GM18520 (cell line): Measurements from ENCODE around the gene ZNF683.
"Not testable (repeated sequence)": the region's sequence is repeated elsewhere in the genome, so short reads cannot be mapped to it uniquely, and the experiment has no call there.

Source experiments
- ATAC-seq: cut with Tn5 transposase; IDR thresholded peaks from one replicate; pipeline ENCODE4 v1.9.1; 2021; ENCODE audit not compliant: unreplicated experiment

ZNF683 gene

DNA sequence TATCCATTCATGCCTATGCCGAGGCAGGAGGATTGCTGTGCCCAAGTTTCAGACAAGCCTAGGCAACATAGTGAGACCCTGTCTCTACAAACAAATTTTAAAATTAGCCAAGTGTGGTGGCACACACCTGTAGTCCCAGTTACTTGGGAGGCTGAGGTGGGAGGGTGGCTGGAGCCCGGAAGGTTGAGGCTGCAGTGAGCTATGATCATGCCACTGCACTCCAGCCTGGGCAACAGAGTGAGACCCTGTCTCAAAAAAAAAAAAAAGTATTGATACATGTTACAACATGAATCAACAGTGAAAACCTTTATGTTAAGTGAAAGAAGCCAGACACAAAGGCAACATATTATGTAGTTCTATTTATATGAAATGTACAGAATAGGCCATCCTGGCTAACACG is 12.5 kb upstream of the ZNF683 start:
- ATAC-seq = not testable (repeated sequence)

DNA sequence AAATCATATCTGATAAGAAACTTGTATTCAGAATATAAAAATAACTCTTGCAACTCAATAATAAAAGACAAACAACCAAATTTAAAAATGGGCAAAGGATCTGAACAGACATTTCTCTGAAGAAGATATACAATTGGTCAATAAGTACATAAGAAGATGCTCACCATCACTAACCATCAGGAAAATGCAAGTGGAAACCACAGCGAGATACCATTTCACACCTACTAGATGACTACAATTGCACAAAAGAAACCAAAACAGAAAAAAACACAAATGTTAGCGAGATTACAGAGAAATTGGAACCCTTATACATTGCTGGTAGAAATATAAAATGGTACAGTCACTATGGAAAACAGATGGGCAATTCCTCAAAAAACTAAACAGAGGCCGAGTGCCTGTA is 11.5 kb upstream of the ZNF683 start:
- ATAC-seq = no peak

DNA sequence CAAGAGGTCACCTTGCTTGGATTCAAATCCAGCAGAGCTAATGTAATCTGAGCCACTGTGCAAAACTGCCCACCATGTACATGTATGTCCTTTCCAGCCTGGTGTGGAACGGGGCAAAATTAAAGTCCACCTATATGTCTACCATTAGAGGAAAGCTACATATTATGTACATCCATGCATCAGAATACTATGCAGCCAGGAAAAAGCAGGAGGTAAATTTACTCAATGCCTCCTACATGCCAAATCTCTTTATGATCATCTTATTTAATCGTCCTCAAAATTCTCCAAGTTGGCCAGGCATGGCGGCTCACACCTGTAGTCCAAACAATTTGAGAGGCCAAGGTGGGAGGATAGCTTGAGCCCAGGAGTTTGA is 6.3 kb upstream of the ZNF683 start:
- ATAC-seq = no peak

DNA sequence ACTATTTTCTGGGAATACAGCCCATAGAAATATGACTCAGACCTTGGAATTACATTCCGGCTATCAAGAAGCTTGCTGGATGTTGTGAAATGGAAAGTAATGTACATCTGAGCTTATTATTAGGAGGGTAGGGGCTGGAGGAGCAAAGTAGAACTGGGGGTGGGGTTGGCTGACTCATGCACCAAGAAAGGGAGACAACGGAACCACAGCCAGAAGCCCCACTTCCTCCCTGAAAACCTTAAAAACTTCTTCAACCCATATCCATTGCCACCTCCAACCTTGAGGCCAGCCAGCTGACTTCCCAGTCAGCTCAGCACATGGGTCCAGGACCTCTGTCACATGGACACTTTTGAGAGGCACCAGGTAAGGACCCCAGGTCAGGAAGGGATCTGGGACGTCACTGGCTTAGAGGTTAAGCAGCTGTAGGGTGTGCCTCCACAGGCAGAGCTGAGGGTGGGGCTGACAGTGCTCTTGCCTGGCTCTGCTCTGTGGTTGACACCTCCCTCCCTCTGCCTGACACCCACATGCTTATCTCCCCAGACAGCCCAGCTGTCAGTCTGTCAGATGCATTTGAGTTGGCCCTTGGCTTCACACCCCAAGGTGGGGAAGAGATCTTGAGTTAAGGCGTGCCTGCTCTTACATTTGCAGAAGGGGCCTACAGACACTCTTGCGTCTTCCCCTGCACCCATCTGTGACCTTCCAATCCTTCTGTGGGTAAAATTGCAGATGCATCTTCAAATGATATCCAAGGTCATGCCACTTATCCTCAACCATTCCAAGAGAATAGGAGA is 5.7 kb upstream of the ZNF683 start:
- peak; percentile 94 for ATAC-seq

DNA sequence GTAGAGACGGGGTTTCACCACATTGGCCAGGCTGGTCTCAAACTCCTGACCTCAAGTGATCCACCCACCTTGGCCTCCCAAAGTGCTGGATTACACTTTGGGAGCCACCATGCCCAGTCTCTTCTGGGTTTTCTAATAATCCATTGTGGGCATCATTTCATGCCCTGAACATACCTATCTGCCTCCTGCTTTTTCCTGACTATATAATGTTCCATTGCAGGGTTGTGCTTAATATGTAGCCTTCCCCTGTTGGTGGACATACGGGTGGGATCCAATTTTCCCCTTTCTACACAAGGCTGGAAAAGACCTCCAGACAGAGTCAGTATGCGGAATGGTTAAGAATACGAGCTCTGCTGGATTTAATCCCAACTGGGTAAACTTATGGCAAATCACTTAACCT is 3.5 kb upstream of the ZNF683 start:
- ATAC-seq = no peak

DNA sequence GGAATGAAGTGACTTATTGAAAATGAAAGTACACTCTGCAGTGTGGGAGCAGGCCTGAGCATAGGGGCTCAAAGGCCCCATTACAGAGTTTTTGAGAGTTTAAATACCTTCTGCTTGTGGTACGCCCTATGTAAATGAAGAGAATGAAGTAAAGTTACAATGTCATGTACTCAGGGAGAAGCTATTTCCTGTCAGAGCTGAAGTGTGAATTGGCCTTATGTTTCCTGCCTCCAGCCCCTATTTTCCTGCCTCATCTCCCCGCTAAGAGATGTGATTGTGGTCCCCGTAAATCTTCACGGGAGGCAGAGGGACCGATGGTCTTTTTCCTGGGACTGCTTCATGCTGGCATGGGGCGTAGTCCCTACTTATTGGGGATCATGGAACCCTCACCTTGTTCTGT is 2.5 kb upstream of the ZNF683 start:
- ATAC-seq = no peak

DNA sequence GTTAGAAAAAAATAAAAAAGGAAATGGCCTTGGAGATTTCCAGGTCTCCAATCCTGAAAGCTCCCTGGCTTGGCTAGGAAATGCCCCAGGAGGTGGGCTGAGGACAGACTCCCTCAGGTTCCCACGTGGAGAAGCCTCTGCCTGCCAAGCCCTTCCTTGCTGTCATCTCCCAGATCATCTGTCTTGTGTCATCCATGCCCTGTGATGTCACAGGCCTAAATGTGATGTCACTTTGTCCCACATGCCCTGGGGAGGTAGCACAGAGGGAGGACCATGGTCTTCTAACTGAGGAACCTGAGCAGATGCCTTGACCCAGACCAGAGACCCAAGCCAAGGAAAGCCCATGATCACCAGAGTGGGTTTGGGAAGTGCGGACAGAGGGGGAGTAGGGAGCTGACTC is 1.8 kb upstream of the ZNF683 start:
- not testable (repeated sequence) for ATAC-seq

DNA sequence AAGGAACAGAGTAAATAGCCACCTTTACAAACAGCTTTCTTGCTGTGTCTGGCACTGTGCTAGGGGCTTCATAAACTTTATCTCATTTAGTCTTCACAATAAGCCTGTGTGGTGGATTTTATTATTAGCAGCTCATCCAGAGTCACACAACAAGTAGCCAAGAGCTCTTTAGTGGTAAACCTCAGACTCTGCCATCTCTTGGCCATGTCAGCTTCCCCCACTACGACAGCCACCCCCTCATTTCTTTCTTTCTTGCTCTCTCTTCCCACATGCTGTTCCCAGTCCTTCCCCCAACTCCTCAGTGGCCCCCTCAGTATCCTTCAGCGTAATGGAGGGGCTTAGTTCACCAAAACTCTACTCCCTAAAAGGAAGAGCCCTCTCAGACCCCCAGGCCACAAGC is 1.2 kb upstream of the ZNF683 start:
- ATAC-seq = no peak

DNA sequence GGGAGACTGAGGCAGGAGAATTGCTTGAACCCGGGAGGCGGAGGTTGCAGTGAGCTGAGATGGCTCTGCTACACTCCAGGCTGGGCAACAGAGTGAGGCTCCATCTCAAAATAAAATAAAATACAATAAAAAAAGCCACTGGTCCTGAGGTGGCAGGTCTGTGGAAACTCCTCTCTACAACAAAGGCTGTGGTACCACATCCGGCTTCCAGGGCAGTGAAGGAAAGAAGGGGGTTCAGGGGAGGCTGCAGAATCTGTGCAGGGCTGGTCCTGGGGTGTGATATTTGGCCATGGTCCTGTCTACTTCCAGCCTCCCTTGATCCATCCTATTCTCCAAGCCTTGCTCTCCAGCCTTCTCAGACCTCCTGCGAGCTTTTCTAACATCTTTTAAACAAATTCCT is 731 bp upstream of the ZNF683 start:
- no peak for ATAC-seq

DNA sequence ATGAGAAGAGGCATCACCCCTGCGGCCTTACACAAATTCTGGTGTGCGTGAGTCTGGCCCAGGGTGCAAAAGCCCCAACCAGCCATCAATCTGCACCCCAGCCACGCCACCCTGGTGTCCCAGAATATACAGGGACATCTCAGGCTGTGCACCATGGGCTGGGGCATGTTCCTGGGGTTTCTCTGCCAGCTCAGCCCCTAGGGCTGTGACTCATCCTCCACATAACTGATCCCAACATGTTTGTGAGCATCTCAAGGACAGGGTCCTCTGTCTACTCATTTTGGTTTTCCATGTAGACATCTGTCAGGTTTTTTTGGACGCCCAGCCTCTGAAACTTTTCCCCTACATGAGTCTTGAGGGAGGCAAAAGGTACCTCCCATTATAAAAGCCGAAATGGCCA is 511 bp downstream of the ZNF683 start:
- no peak for ATAC-seq

DNA sequence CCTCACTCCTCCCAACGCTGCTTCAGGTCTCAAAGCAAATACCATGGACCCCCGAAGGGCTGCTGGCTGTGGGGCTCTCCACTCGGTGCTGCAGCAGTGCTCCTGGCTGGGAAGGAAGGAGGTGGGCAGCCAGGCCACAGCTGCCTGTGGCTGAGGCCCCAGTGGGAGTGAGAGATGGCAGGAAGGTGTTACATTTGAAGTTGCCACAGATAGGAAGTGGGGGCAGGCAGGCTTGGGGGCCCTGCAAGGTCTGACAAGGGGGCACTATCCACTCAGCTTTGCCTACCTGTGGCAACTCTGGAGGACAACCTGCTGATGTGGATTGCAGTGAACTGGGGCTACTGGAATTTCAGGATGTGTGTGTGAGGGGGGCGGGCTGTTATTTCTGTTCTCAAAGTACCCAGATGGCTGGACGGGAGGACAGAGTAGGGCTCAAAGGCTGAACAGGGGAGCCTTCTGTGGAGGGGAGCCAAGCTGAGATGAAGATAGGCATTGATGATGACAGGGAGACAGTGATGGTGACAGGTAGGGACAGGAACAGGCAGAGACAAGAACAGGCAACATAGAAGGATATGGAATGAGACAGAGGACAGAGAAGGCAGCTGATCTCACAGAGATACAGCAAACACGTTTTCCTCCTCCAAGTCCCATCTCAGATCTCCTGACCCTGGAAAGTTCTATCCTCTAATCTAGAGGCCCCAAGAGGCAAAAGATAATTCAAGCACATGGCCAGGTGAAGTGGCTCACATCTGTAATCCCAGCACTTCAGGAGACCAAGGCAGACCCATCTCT is 1.8 kb downstream of the ZNF683 start:
- ATAC-seq = no peak

DNA sequence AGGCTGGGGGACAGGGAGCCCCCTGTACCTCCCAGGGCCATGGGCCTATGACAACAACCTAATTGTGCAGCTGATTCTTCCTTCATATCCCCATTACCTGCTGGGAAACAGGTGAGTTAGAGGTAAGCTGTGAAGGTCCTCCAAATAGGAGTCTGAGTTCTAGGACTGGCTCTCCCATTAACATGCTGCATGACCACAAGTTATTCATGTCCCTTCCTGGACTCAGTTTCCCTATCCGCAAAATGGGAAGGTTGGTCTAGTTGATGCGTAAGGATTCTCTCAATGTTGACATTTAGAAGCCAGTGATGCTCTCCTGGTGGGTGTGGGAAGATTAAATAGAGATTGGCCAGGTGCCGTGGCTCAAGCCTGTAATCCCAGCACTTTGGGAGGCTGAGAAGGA is 4.1 kb downstream of the ZNF683 start:
- ATAC-seq = no peak

DNA sequence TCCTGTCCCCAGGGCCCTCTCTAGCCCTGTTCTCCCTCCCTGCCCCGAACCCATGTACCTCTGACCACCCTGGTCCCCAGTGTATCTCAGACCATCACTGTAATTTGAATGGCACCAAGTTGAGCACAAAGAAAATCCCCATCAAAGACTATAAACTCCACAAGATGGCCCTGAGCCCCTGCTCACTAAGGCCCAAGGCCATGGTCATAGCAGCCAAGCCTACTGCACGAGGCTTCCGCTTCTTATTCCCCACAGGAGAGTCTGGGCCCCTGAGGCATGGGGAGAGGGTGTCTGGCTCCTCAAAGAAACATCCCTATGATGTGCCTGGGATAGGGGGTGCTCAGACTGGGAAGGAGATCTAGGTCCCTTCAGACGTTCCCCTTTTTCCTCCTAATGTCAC is 4.5 kb downstream of the ZNF683 start:
- ATAC-seq = no peak

DNA sequence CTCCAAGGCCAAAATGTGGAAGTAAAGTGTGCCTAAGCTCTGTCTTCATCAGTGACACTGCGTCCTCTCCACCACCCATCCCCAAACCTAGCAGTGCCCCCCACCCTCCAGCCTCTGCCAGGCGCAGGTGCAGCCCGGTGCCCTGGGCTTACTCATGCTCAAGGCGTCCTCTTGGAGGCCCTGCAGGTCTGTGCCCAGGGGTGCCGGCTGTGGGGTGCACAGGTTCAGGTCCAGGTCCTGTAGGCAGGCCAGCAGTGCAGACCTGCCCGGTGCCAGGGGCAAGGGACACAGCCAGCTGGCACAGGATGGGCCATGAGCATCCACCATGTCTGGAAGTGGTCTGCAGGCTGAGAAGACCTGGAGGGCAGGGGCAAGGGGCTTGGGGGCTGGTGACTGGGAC is 5.1 kb downstream of the ZNF683 start:
- no peak for ATAC-seq

DNA sequence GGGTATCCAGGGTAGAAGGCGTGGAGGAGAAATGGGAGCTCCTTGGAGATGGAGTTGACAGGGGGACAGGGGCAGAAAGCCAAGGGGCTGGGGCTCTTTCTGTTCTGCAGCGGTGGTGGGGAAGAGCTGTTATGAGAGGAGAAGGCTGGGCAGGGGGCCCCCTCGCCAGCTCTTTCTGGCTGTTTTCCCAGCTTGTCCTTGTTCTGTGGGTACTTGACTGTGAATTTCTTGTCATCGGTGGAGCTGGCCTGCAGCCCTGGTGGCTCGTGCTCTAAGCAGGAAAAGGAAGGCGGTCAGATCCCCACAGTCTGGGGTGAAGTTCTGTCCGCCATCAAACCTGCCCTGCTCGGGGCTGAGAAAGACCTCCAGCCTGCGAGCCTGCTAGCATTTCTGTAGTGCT is 7.6 kb downstream of the ZNF683 start:
- no peak for ATAC-seq

DNA sequence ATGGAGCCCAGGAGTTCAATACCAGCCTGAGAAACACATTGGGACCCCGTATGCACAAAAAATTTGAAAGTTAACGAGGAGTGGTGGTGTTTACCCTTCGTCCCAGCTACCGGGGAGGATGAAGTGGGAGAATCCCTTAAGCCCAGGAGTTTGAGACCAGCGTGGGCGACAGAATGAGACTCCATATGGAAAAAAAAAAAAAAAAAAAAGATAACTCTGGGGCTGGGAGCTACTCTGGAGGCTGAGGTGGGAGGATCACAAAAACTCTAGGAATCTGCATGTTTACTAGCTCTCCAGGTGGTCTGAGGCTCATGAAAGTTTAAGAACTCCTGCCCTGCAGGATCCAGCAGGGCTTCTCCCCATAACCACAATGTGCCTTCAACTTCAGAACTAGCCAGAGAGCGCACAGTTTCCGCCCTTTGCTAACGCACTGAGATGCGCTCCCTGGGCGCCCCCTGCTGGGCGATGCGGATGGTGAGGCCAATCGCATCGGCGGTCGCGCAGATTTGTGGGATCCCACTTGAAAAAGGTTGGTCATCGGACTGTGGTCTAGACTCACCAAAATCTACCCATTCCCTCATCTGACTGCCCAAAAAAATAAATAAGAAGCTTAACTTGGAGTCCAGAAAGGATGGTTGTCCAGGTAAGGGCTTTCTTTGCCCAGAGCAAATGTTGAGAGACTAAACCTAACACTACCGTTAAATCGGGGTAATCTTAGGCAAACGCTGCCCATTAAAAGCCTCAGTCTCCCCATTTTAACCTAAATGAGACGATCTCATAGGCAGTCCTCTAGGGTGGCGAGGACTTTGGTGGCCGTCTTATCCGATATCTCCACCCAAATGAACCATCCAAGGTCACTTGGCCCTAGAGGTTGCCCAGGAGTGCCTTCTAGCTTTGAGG is 8.8 kb downstream of the ZNF683 start:
- ATAC-seq = no peak

DNA sequence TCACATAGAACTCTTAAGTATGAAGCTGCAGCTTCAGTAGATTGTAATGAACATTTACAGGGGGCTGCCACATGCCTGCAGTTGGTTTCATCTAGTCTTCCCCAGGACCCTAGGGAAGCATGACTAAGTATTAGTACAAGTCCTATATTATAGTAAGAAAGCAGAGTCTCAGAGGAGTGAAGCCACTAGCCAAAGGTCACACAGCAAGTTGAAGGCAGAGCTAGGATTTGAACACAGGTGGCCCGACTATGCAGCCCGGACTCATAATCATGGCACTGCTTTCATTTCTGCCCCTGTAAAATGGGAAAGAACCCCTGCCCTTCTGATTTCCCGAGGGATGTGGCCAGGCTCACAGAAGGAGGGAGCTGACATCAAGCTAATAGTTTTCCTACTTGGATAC is 10.2 kb downstream of the ZNF683 start:
- no peak for ATAC-seq

DNA sequence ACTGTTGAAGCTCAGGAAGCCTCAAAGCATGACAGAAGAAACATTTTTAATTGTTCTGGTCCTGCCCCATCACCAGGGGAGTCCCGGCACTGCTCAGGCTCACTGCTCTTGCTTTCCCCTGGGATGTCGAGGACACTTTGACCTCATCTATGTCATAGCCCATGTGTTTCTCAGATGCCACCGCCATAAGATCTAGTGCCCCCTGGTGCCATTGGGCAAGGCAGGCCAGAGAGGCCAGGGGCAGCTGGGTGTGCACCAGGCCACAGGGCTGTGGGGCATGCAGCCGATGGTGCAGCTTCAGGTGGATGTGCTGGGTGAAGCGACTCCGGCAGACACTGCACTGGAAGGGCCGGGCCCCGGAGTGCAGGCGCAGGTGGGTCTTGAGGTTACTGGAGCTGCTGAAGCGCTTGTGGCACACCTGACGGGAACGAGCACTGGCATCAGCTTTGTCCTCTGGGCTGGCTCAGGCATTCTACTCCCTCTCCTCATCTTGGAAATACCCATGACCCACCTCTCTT is 10.9 kb downstream of the ZNF683 start:
- no peak for ATAC-seq

DNA sequence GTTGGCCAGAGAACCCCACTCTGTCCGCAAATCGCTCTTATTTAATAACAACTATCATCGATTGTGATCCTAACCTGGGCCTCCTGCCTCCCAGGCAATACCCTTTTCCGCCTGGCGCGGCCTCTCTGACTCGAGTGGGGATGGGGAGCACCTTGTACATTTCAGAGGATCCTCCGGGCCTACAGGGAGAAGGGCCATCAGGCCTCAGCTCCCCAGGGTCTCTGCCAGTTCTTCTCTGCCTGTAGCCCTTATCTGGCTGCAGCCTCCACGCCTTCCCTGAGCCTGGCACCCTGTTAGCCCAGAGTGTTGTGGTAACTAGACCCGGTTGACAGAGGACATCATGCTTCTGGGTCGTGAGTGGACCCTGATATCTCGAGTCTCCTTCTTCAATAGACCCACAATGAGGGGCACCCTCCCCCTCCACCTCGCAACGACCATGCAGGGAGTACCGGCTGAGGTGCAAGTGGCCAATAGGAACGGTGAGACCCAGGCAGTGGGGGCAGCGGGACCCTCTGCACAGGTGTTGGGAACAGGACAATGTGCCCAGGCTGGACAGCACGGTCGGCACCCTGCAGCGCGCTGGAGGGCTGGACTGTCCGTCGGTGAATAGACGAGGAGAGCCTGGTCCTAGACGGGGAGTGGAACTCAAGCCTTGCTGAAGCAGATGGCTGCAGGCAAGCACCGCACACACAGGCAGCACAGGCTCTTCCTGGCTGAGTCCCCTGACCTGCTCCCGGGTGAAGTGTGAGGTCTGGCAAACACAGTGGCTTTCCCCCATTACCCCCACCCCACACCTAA is 11.5 kb downstream of the ZNF683 start:
- no peak for ATAC-seq

DNA sequence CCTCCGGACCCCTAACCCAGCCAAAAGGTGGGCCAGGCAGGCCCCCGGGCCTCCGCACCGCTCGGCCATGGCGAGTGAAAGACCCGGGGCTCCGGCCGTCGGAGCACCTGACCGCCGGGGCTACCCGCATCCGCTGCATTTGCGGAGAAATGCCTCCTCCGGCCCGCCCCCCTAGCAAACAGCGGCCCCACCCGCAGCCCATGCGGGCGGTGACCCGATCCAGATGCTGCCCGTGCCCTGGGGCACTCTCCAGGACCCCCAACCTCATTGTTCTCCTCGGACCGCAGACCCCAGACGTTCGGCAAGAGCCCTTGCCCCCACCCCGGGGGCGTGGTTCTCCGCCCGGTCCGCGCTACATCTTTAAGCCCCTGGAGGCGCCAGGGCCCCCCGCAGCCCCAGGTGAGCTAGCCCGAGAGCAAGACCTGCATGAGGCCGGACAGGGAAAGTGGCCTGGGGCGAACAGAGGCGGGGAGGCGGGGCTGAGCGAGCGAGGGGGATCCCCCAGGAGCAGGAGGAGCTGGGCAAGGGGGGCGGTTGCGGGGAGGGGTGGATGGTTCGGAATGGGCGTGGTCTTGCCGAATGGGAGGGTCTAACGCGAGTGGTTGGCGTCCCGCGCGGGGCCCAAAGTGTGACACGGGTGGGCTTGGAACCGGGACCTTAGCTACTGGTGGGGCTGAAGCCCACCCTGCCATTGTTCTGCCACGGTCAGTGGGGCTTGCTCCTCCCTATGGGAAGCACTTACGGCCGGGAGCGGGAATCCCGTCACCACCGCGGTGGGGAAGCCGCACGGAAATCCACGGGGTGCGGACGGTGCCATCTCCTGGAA is 12.4 kb downstream of the ZNF683 start:
- ATAC-seq = no peak
